ENCODE results near the gene HSD17B4. TPM values are rescaled to one million over a fixed set of nuclear protein-coding genes. Genes with fewer than 3 reads are reported as not detected.

The HSD17B4 gene
- total RNA-seq, 1 experiment from 2014 or later, result 269 TPM

- Histone ChIP-seq H3K4me1 (ENCODE audit: insufficient read depth, low read length) (no peaks in the 10 kb centered on the region), H4K5ac (ENCODE audit: insufficient read length, low read depth, low read length) (no peak overlapping the region), H3K27me3 (ENCODE audit: insufficient read depth, low read length) (no peaks in the 10 kb centered on the region), H3K23ac (ENCODE audit: insufficient read length, low read depth, low read length) (no peak overlapping the region), H3K9me3 (ENCODE audit: control insufficient read depth, low read depth, low read length) (no peaks in the 10 kb centered on the region), H4K91ac (ENCODE audit: insufficient read length, low read depth, low read length) (no peak overlapping the region), H3K27ac (ENCODE audit: insufficient read length, low read depth, low read length) (no peak overlapping the region), H3K56ac (ENCODE audit: insufficient read length, low read depth, low read length) (no peak overlapping the region), H3K4me2 (ENCODE audit: insufficient read depth, insufficient read length, low read length) (no peak overlapping the region), H3K14ac (ENCODE audit: insufficient read depth, low read length) (no peak overlapping the region), H3K18ac (ENCODE audit: insufficient read length, low read depth, low read length) (no peak overlapping the region), H4K20me1 (ENCODE audit: control insufficient read depth, insufficient read depth, insufficient read length) (no peaks in the 10 kb centered on the region), H3K79me2 (ENCODE audit: insufficient read depth, low read length) (no peaks in the 10 kb centered on the region), H2BK12ac (ENCODE audit: insufficient read length, low read depth, low read length) (no peak overlapping the region), H2BK20ac (ENCODE audit: low read depth, low read length, poor library complexity, severe bottlenecking) (no peak overlapping the region), H3T11ph (ENCODE audit: low read length) (no peak overlapping the region), H4K8ac (replicated peaks; ENCODE audit: insufficient read length, low read depth, low read length) (no peak overlapping the region), H2BK120ac (ENCODE audit: low read depth, low read length, poor library complexity, severe bottlenecking) (no peak overlapping the region), H2BK5ac (ENCODE audit: insufficient read length, low read length) (no peak overlapping the region), H3K9ac (ENCODE audit: extremely low read depth, insufficient read length, low read length) (no peak overlapping the region), H2AFZ (ENCODE audit: low read length) (no peak overlapping the region), H2BK15ac (ENCODE audit: low read depth, low read length) (no peak overlapping the region), H3K4ac (ENCODE audit: low read depth, low read length) (no peak overlapping the region), H3K23me2 (ENCODE audit: insufficient read length, low read depth, low read length, poor library complexity, severe bottlenecking) (no peaks in the 10 kb centered on the region), H2AK5ac (ENCODE audit: insufficient read length, low read length) (no peak overlapping the region), H3K79me1 (ENCODE audit: insufficient read depth, low read depth, low read length, poor library complexity, severe bottlenecking) (no peaks in the 10 kb centered on the region)
- DNase-seq, result no peak
- TF ChIP-seq CTCF (conservative IDR thresholded peaks at IDR 0.05), result no peak
- no CpG with 5 or more reads among the region's 3 CpGs for WGBS (ENCODE audit: extremely low coverage, insufficient read length, low lambda C conversion rate)
- no peak overlapping the region for H3K27ac Mint-ChIP-seq
- peaks cover 11 to 32% (median 27%) of the 10 kb centered on the region in 3 experiments for H3K36me3 Mint-ChIP-seq (ENCODE audit: insufficient read depth in 1 of 3, low read depth in 3 of 3)
- no peaks in the 10 kb centered on the region for H3K9me3 Mint-ChIP-seq
- H3K4me1 Mint-ChIP-seq, result peaks cover 13 to 16% of the 10 kb centered on the region in 2 experiments
- H3K27me3 Mint-ChIP-seq (ENCODE audit: low read depth), result no peaks in the 10 kb centered on the region
- H3K4me3 Mint-ChIP-seq, result no peak overlapping the region
Observed at GRCh38 chr5:119532637-119533036, 80.3 kb downstream of the HSD17B4 start.

All from H9 (cell line).